GM19324 (cell line): ENCODE measurements around the gene GJA5.
"Not testable (repeated sequence)": the region's sequence is repeated elsewhere in the genome, so short reads cannot be mapped to it uniquely, and the experiment has no call there.

Experiments used
- ATAC-seq: cut with Tn5 transposase; IDR thresholded peaks from one replicate; pipeline ENCODE4 v1.9.1; 2021; ENCODE audit warnings: mild to moderate bottlenecking, moderate library complexity; ENCODE audit not compliant: unreplicated experiment, low FRiP score

Gene GJA5

DNA sequence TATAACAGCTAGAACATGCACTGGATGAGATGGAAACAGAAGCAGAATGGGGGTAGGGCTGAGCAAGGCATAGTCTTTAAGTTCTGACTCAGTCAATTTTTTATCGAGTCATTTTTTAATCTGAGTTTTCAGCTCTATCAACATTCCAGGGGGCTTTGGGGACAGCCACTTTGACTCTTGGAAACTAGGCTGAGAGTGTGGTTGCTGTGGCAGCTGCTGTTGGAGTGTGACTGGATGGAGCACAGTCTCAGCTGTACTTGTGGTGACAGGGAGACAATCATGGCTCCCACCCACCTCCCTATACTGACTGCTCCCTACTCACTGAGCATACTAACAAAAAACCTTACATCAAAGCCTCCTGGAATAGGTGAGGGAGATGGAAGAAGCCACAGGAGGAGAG, 25.0 kb downstream of the GJA5 start:
- ATAC-seq: no peak

DNA sequence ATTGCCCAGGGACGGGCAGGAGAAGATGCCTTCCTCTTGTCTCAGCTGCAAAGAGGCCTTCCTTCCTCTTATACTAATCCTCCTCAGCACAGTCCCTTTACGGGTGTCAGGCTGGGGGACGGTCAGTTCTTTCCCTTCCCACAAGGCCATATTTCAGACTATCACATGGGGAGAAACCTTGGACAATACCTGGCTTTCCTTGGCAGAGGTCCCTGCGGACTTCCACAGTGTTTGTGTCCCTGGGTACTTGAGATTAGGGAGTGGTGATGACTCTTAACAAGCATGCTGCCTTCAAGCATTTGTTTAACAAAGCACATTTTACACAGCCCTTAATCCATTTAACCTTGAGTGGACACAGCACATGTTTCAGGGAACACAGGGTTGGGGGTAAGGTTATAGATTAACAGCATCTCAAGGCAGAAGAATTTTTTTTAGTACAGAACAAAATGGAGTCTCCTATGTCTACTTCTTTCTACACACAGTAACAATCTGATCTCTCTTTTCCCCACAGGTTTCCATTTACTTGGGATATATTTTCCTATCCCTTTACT, 26.0 kb downstream of the GJA5 start:
- ATAC-seq: not testable (repeated sequence)

DNA sequence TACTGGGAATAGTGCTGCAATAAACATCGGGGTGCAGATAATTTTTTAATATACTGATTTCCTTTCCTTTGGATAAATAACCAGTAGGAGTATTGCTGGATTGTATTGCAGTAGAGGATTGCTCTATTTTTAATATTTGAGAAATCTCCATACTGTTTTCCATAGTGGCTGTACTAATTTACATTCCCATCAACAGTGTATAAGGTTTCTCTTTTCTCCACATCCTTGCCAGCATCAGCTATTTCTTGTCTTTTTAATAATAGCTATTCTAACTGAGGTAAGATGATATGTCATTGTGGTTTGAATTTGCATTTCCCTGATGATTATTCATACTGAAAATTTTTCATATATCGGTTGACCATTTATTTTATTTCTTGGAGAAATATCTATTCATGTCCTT, 31.1 kb downstream of the GJA5 start:
- ATAC-seq: no peak

DNA sequence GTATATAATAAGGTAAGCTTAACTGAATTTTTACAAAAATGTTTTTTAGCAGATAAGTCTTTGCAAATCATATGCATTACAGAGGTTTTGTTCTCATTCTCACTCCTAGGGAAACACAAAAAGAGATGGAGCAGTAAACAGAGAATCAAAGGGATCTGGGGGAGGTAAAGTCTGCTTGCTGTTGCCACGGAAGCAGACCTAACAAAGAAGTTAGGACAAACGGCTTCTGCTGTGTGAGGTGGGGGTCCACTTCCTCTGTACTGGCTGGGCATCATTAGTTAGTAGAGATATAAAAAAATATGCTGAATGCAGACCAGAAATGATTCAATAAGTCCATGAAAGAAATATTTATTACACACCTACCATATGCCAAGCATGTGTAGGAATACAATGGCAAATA, 34.2 kb downstream of the GJA5 start:
- ATAC-seq: no peak

DNA sequence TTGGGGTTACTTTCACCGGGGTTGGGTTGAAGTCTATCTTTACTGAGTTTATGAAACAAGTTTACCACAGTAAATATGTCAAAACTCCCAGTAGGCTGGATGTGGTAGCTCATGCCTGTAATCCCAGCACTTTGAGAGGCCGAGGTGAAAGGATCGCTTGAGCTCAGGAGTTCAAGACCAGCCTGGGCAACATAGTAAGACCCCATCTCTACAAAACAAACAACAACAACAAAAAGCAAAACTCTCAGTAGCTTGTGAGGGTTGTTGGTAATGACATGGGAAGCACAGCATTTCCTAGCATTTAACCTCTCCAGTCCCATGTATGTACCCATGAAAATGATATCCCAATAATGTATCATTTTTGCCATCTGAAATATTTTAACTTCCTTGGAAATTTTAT, 34.7 kb downstream of the GJA5 start:
- no peak for ATAC-seq

DNA sequence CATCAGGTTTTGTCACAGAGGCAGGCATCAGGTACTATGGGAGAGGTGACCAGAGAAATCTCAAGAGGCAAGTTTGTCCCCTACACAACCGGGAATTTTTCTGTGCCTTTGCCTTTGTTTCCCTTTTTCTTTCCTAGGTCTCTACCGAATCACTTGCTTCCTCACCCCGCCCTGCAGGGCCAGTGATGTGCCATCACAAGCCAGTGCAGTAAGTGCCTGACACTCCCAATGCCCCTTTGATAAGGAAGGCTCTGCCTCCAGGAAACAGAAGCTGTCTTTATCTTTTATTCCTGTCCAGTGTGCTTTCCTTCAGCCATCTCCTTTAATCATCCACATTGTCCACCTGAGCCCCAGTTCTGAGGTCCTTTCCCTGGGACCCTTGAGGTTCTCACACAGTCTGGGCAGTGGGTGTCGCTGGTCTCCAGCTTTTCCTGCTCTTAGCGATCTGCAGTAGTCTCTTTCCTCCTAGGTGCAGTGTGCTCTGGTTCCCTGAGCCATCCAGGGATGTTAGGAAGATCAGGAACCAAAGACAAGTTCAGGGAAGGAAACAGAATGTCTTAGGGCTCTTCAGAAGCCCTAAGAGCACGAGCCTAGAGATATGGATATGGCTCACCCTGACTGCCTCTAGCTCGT, 36.6 kb downstream of the GJA5 start:
- ATAC-seq: no peak

DNA sequence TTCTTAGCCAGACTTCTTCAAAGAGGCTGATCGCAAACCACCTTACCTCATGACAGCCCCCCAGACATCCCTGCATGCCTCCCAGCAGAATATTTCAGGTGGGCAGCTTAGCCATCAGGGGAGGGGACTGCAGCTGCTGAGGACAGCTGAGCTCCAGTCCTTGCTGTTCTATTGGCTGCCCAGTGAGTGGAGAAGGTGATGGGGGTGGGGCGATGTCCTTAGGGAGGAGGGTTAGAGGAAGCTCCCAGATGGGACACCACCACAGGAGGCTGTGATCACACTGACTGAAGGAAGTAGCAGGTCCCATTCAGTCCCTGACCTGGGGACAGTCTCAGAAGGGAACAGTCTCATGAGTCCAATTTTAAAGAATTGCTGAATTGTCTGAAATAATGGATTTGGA, 38.3 kb downstream of the GJA5 start:
- ATAC-seq: no peak

DNA sequence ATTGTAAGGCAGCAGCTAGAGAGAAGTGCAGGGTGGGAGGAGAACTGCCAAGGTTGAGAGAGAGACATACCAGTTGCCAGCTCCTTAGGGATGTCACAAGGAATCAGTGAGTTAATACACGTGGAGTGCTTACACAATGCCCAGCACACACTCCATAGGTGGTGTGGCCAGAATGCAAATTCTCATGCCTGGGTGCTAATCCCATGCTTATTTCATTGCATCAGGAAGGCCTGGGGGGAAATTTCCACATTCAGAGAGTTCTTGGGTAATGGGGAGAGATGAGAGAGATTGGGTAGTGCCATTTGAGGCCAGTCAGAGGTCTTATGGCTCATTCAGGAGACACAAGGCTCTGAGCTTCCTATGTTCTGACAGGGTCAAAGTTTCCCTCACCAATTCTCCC, 38.7 kb downstream of the GJA5 start:
- no peak for ATAC-seq

DNA sequence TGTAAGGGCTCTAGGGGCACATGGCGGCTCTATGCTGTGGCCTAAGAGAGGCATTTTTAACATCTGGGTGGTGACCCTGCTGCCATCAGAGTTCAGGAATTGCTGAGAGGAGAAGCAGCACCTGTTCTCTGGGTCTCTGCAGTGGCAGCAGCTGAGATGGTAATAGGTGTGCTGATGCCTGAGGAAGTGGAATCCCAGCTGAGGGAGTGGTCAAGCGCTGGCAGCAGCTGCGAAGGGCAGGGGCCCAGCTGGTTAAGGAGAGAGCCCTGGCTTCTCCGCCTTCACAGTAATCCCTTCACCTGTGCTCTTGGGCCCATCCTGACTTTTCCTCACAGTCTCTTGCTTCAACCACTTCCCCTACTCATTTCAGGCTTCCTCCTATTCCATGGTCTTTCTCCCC, 39.8 kb downstream of the GJA5 start:
- ATAC-seq: no peak

DNA sequence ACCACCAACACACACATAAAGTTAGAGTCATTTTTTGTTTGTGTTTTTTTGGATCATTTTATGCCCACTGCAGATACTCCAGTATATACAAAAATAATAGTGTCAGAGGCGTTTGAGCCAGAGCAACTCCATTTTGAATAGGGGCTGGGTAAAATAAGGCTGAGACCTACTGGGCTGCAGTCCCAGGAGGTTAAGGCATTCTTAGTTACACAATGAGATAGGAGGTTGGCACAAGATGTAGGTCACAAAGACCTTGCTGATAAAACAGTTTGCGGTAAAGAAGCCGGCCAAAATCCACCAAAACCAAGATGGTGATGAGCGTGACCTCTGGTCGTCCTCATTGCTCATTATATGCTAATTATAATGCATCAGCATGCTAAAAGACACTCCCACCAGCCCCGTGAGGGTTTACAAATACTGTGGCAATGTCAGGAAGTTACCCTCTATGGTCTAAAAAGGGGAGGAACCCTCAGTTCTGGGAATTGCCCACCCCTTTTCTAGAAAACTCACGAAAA, 40.6 kb downstream of the GJA5 start:
- no peak for ATAC-seq

DNA sequence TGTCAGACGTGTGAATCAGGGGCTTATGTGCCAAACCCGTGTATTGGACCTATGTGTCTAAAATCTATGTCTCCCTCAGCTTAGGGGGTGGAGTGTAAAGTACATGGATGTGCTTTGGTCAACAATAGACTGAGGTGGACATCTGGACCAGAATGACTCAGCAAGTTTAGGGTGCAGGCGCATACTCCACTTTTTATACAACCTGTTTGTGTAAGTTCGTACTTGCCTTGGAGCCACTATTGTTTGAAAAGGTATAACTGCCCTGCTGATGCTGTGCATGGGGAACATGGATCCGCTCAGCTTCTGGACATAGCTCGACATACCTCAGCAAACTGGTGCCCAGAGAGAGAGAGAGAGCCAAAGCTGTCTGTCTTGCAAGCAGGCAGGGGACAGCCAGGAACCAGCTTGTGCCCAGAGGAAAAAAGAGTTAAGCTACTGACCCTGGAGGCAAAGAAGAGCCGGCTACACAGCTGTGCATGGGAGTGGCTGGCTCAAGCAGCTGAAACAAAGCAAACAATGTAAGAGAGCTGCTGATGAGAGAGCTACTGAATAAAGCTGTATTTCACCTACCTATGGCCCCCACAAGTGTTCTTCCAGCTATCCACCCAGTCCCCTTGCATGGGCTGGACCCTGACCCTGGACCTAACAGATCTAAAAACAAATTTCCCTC, 41.2 kb downstream of the GJA5 start:
- no peak for ATAC-seq

DNA sequence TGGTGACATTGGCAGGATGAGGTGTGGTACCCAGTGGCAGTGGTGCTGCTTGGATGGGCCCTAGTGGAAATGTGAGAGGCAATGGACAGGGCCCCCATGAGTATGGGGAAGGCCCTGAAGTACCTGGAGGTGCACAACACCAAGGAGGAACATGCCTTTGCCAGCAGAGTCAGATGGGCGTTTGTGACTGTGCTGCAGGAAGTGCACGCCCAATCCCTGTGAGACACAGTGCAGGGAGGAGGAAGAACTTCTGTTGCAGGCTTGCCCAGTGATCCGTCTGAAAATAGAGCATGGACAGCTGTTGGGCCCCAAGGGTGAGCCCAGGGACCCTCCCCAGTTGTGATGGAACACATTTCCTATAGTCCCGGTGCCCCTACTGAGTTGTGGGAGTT, 42.7 kb downstream of the GJA5 start:
- ATAC-seq: no peak

DNA sequence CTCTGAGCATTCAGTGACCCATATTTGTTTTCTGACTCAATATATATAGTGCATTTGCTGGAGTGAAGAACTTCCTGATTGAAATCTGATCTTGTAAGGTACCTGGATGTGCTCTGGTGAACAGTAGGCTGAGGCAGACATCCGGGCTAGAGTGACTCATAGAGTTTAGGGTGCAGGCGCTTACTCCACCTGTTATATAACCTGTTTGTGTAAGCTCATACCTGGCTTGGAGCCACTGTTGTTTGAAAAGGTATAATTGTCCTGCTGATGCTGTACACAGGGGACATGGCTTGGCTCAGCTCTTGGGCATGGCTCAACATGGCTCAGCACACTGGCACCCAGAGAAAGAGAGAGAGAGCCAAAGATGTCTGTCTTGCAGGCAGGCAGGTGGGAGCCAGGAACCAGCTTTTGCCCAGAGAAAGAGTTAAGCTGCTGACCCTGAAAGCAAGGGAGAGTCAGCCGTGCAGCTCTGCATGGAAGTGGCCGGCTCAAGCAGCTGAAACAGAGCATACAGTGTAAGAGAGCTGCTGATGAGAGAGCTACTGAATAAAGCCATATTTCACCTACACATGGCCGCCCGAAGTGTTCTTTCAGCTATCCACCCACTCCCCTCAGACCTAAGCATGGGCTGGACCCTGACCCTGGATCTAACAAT, 43.2 kb downstream of the GJA5 start:
- ATAC-seq: no peak

DNA sequence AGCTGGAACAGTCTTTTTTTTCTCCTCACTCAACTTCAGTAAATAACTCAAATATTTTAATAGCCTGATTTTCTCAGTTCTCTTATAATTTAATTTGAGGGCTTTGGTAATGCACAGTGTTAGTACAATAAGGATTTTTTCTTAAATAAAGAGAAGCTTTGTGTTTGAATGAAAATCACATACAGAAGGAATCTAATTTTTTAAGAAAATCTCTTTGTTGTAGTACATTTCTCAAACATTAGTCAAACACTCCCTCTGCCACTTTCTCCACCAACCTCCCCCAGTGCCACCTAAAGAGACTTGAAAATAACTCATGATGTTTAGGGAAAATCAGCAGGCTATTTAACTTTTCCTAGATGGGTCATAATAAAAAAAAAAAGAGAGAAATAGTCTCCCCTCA, 47.8 kb downstream of the GJA5 start:
- no peak for ATAC-seq
